ENCODE results near the gene RELCH.

Gene RELCH

GRCh38 chr18:62258093-62258492 lies 71.0 kb downstream of the RELCH start:
- DNase-seq (ENCODE audit: low spot score) = no peak

- no peak for DNase-seq (ENCODE audit: low spot score)
These were observed 71.6 kb downstream of the RELCH start for GRCh38 chr18:62258616-62259015.

DNA sequence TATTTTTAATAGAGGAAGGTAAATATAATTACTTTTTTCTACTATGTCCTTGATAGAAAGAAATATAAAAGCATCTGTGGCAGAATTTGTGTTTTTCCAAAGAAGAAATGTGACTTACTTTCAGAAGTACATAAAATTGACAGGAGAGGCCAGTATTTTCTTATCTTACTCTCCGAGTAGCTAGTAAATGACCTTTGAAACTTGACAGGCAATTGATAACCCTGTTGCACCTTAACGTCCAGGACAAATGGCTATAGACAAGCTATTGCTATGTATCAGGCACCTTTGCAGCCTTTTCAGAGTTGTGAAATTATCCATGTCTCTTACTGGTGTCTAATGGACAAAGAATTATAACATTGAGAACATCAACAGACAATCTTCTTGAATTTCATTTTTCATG lies 75.0 kb downstream of the RELCH start:
- no peak for DNase-seq (ENCODE audit: low spot score)

DNA sequence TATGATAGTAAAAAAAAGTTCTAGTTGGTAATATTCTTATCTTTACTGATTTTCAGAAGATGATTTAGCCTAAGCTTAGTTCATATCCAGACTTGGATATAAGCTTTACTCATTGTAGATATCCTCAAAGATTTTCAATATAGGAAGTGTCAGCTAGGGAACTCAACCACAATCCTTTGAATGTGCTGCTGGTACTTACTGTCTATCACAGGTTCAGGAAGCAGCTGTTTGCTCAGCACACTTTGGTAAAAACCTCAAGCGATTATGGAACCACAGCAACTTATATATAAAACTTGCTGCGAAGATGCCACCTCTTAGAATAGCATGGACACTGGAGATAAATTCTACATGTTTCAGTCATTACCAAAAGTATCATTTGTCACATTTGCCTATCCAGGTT lies 77.9 kb downstream of the RELCH start:
- DNase-seq (ENCODE audit: low spot score) = no peak

DNA sequence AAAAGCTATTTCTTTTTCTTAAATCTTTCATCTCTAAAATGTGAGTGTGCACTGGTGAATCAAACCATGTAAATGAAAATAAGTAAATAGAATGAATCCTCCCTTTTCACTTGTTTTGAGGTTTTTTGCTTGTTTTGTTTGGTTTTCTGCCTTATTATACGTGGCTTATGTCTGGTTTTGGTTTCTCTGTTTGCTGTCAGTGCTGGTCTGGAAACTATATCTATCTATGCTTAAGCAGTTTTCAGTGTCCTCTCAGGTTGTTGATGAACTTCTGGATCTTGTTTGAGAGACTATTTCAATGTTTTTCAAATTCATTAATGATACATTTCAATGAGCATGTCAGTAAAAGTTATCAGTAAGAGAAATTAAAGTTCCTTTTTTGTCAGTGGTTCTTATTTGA lies 90.0 kb downstream of the RELCH start:
- DNase-seq (ENCODE audit: low spot score) = no peak

GRCh38 chr18:62279561-62279960 lies 92.5 kb downstream of the RELCH start:
- DNase-seq (ENCODE audit: low spot score) = no peak

GRCh38 chr18:62280058-62280457 lies 93.0 kb downstream of the RELCH start:
- no peak for DNase-seq (ENCODE audit: low spot score)

DNA sequence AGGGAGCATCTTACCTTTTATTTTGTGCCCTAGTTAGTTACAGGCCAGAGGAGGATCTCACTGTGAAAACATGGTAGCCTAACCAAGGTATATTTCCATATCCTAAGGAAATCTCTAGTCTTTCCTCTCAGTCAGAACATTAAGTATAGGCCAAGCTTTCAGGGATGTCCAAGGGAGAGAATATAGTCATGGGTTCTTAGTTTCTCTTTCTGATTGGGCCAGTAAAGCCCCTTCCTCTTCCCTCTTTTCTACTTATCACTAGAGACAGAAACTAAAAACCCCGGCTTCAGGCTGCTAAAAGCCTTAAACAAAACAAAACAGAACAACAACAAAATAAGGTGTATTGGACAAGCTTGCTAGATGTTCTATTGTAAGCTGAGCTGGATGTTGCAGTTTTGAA lies 93.7 kb downstream of the RELCH start:
- no peak for DNase-seq (ENCODE audit: low spot score)

DNA sequence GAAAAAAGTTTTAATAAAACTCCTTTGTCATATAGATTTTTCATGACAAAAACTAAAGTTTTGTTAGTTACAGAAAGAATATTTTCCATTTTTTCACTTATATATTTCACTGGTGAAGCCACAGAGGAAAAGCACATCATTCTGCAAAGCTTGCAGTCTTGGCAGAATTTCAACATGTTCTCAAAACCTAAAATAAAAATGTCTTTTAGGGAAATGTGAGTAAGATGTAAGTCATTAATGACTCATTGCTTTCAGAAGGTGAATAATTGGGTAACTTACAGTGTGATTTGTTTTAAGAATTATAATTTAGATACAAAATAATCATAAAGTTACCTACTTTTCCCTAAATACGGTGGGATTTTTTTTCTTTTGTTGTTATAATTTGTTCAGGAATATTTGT lies 94.6 kb downstream of the RELCH start:
- no peak for DNase-seq (ENCODE audit: low spot score)

DNA sequence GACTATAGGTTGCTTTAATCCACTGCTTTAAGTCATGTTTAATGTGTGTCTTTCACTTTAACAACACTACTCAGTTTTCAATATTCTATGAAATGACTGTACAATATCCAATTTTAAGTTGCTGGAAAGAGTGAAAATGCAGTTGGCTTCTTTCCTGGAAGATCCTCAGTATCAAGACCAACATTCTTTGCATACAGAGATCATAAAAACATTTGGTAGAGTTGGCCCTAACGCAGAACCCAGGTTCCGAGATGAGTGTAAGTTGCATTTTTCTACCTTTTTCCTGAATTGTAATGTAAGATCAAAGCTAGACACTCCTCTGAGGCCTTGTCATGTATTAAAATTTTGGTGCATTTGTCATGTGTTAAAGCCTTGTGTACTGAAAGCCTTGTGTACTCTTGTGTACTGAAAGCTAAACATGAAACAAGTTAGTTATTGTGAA lies 95.2 kb downstream of the RELCH start:
- DNase-seq (ENCODE audit: low spot score) = no peak

- no peak for DNase-seq (ENCODE audit: low spot score)
These were observed 97.6 kb downstream of the RELCH start for GRCh38 chr18:62284637-62285036.

DNA sequence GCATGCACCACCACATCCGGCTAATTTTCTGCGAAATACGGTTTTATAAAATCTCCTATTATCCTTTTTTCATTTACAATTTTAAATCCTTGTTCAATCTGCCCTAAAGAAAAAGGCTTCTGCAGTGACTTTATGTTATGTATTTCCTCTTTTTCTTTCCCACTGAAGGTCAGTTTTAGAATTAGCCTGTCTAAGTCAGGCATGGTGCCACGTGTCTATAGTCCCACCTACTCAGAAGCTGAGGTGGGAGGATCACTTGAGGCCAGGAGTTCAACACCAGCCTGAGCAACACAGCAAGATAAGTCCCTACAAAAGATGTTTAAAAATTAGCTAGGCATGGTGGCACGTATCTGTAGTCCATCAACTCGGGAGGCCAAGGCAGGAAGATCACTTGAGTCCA lies 98.2 kb downstream of the RELCH start:
- DNase-seq (ENCODE audit: low spot score) = no peak

GRCh38 chr18:62287781-62288664 lies 101.0 kb downstream of the RELCH start:
- DNase-seq (ENCODE audit: low spot score) = no peak

DNA sequence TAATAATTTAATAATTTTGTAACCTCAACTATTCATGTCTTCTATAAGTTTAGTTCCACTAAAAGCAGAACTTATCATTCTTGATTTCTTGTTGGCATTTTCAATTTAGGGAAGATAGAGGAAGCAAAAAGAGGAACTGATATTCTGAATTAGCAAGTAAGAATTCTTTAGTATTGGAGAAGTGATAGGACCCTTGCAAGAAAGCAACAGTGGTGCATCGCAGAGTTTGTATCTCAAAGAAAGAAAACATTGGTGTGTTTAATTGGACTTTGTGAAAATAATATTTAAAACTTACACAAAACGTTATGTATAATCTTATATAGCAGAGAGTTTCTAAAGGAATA lies 101.6 kb downstream of the RELCH start:
- DNase-seq (ENCODE audit: low spot score) = no peak

GRCh38 chr18:62289047-62289446 lies 102.0 kb downstream of the RELCH start:
- DNase-seq (ENCODE audit: low spot score) = no peak

- DNase-seq (ENCODE audit: low spot score) = no peak
These were observed 107.0 kb downstream of the RELCH start for GRCh38 chr18:62294073-62294472.

GRCh38 chr18:62300359-62300963 lies 113.4 kb downstream of the RELCH start:
- DNase-seq (ENCODE audit: low spot score) = no peak

DNA sequence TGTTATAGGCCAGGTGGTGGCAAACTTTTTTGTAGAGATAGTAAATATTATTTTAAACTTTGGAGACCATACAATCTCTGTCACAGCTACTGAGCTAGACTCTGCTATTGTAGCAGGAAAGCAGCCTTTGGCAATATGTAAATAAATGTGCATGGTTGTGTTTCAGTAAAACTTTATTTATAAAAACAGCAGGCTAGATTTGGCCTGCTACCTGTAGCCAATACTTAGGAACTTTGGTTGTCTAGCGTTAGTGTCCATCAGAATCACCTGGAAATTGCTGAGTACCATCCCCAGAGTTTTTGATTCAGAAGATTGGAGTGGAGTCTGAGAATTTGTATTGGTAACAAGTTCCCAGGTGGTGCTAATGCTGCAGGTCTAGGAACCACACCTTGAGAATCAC lies 114.3 kb downstream of the RELCH start:
- no peak for DNase-seq (ENCODE audit: low spot score)

GRCh38 chr18:62312851-62313250 lies 125.8 kb downstream of the RELCH start:
- no peak for DNase-seq (ENCODE audit: low spot score)

DNA sequence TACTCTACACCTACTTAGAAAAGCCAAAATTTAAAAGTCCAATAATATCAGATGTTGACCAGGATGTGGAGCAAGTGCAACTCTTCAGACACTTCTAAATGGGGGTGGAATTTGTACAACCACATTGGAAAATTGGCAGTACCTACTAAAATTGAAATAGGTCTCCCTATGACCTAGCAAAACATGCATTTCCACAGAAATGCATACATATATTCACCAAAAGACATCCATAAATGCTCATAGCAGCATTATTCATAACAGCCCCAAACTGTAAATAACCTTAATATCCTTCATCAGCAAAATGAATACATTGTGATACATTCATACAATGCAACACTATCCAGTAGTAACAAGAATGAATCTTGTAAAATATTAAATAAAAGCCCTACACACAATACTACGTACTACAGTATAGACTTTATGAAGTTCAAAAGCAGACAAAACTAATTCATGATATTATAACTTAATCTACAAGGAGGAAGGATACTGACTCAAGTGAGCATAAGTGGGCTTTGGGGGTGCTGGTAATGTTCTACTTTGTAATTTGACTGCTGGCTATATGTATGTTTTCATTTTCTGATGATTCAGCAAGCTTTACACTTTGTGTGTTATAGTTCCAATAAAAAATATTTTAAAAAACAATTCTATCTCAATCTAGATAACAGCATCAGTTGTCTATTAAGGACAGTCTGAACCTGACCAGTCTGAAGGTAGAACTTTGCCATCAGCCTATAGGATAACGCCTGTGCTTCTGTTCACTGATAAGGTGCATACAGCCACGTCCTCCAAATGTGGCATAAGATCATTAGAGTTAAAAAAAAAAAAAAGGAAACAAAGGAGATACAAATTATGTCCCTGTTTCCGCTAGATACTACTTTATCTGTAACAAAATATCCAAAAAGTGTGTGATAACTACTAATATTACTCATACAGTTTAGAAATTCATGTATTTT lies 131.4 kb downstream of the RELCH start:
- no peak for DNase-seq (ENCODE audit: low spot score)

DNA sequence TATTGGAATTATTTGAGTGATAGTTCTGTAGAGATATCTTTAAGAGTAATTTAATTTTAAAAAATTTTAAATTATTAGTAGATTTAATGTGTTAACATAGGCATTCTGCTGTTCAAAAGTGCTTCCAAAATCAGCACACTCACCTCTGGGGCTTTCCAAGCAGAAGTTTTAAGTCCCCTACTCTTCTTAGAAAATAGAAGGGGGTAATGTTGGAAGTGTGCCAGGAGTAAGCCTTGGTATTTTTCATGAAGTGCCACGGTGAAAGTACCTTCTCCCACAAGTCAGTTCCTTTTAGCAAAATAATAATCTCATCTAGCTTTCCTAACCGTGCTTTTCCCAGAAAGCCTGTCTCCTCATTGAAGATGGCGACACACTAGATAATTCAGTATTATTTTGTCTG lies 134.1 kb downstream of the RELCH start:
- no peak for DNase-seq (ENCODE audit: low spot score)

- no peak for DNase-seq (ENCODE audit: low spot score)
These were observed 136.6 kb downstream of the RELCH start for GRCh38 chr18:62323483-62324180.

Measured in SK-N-DZ (cell line).